Upper lobe of left lung (tissue), 6 donors: Measurements from ENCODE around the gene PFDN5. TPM values are rescaled to one million over a fixed set of nuclear protein-coding genes. Genes with fewer than 3 reads are reported as not detected.

Experiments used
- ATAC-seq, 2 donors: fragments of 200-7000 bp; cut with Tn5 transposase; one replicate each; pipeline ENCODE4 v1.9.1; 2022; ENCODE audit warnings: mild to moderate bottlenecking in 2 of 2, moderate library complexity in 2 of 2; ENCODE audit not compliant: low FRiP score in 2 of 2
- DNase-seq, 2 donors: peaks; one replicate each; pipeline ENCODE4 v3.0.0-alpha.2; 2019 to 2020
- H3K27ac ChIP-seq, 4 donors: fragments of 200-600 bp; sonication (generic); one replicate each; pipeline ENCODE4 v1.5.1; 2016 to 2019
- H3K27me3 ChIP-seq, 4 donors: fragments of 200-600 bp; sonication (generic); one replicate each; pipeline ENCODE4 v1.5.1; 2017 to 2019
- H3K36me3 ChIP-seq, 4 donors: fragments of 200-600 bp; sonication (generic); one replicate each; pipeline ENCODE4 v1.5.1; 2016 to 2019
- H3K4me1 ChIP-seq, 4 donors: fragments of 200-600 bp; sonication (generic); one replicate each; pipeline ENCODE4 v1.5.1; 2018 to 2019
- H3K4me3 ChIP-seq, 4 donors: fragments of 200-600 bp; sonication (generic); one replicate each; pipeline ENCODE4 v1.5.1; 2017 to 2019; ENCODE audit warnings: mild to moderate bottlenecking in 2 of 4, moderate library complexity in 1 of 4
- H3K9me3 ChIP-seq, 4 donors: fragments of 200-600 bp; sonication (generic); one replicate each; pipeline ENCODE4 v1.5.1; 2018 to 2019
- EP300 ChIP-seq, 4 donors: sonication (generic); formaldehyde crosslinking; IDR thresholded peaks; one replicate each; pipeline ENCODE4 v1.5.1; 2017; ENCODE audit warnings: antibody characterized with exemption in 4 of 4, control low read depth in 2 of 4
- POLR2A ChIP-seq, 4 donors: fragments of 450-650 bp; IDR thresholded peaks; one replicate each; pipeline ENCODE4 v1.5.1; 2016 to 2017; ENCODE audit warnings: antibody characterized with exemption in 4 of 4, mild to moderate bottlenecking in 2 of 4
- POLR2AphosphoS5 ChIP-seq, 2 donors: sonication (generic); formaldehyde crosslinking; IDR thresholded peaks; one replicate each; pipeline ENCODE4 v1.5.1; 2017; ENCODE audit warnings: antibody characterized with exemption in 2 of 2
- WGBS, 2 donors: methylation state at CpG; one replicate each; pipeline ENCODE4 v1.1.5; 2017 to 2018; 5-methylcytosine and 5-hydroxymethylcytosine counted together
- total RNA-seq, 6 donors: library from RNA; depleted of rRNA in 4 of 6; stranded (reverse); fragments of >200 nt in 4 of 6; gene quantifications; one replicate each; pipeline versions ENCODE4 v1.1.0 to v1.2.1, GENCODE V29; 2016 to 2021
- TF ChIP-seq, protein P1 (sequence below), 6 experiments: fragments of 450-650 bp in 4 of 6; fragments of 200-600 bp in 2 of 6; sonication (generic) in 2 of 6; IDR thresholded peaks; one replicate each; pipeline ENCODE4 v1.5.1; 2016 to 2019; ENCODE audit warnings: antibody characterized with exemption in 6 of 6
- donor health status: DM: no; HTN: no; CAD: no; lungs with moderate emphysema.
- donor health status: DM: no; HTN: yes; CAD: no; lungs with severe emphysema.

PFDN5 gene
- total RNA-seq, 6 donors from 2014 or later, result 374 to 580 (median 445) TPM

DNA sequence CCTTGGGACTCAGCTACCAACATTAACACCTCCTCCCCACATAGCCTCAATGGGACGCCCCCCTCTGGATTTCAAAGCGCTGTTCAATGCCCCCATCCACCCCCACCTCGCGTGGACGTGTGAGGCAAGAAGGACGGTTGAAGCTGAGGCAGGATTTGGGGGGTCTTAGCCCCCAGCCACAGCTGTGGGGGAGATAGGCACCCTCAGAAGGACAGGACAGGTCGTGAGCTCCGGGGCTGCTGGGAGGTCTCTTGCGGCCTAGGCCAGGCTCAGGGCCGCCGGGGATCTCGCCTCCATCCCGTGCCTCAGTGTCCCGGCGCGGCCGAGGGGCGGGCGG, 49.1 kb downstream of the PFDN5 start:
- no peak for DNase-seq
- Histone ChIP-seq H3K4me1 (peaks cover 13 to 19% (median 18%) of the 10 kb centered on the region in 4 donors), H3K36me3 (no peaks in the 10 kb centered on the region), H3K4me3 (peak overlapping the region in 3 of 4 donors; percentile 65 to 70 (median 66)), H3K27ac (peak overlapping the region; percentile 57 to 90 (median 78)), H3K9me3 (no peaks in the 10 kb centered on the region), H3K27me3 (no peaks in the 10 kb centered on the region)
- ATAC-seq, result no peak
- WGBS, 2 donors, result 7 to 10% methylated on average over 7 to 8 of the region's 19 CpGs
- TF ChIP-seq POLR2A (IDR thresholded peaks at IDR 0.05) (no peak), POLR2AphosphoS5 (IDR thresholded peaks at IDR 0.05) (no peak), EP300 (IDR thresholded peaks at IDR 0.05) (no peak)
- TF ChIP-seq, protein P1, sequence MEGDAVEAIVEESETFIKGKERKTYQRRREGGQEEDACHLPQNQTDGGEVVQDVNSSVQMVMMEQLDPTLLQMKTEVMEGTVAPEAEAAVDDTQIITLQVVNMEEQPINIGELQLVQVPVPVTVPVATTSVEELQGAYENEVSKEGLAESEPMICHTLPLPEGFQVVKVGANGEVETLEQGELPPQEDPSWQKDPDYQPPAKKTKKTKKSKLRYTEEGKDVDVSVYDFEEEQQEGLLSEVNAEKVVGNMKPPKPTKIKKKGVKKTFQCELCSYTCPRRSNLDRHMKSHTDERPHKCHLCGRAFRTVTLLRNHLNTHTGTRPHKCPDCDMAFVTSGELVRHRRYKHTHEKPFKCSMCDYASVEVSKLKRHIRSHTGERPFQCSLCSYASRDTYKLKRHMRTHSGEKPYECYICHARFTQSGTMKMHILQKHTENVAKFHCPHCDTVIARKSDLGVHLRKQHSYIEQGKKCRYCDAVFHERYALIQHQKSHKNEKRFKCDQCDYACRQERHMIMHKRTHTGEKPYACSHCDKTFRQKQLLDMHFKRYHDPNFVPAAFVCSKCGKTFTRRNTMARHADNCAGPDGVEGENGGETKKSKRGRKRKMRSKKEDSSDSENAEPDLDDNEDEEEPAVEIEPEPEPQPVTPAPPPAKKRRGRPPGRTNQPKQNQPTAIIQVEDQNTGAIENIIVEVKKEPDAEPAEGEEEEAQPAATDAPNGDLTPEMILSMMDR (IDR thresholded peaks at IDR 0.05), result no peak

DNA sequence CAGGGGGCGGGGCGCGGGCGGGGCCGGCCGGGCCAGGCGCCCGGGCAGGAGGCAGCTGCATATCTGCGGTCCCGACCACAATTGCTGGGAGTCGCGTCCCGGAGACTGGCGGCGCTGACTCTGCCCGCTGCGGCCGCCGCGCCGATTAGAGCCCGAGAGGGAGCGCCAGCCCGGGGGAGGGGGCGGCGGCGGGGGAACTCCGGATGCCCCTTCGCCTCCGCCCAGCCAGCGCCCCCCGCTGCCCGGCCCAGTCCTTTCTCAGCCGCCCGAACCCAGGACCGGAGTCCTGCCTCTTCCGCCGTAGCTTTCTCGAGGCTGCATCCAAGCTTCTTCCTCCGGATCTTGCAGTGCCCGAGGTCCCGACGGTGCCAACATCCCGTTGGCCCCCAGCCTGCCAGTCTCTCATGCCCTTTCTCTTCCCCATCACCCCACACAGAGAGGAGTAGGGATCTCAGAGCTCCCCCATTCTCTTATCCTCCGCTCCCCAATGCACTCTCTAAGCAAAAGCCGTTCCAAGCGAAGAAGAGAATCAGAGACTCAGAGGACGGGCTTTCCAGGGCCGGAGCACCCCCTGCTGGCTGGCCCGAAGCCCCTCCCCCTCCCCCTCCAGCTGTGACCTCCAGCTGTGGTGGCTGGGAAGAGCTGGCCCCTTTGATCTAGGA, 49.6 kb downstream of the PFDN5 start:
- DNase-seq (peak; percentile 74 to 91), ATAC-seq (peak; percentile 83 to 95)
- peak overlapping the region; percentile 57 to 90 (median 78) for H3K27ac ChIP-seq
- peak overlapping the region; percentile 59 to 70 (median 66) for H3K4me3 ChIP-seq
- H3K4me1 ChIP-seq, result peaks cover 13 to 19% (median 18%) of the 10 kb centered on the region in 4 donors
- H3K9me3 ChIP-seq, result no peaks in the 10 kb centered on the region
- TF ChIP-seq POLR2A (IDR thresholded peaks at IDR 0.05) (peak in 1 of 4 donors; percentile 38), EP300 (IDR thresholded peaks at IDR 0.05) (no peak), POLR2AphosphoS5 (IDR thresholded peaks at IDR 0.05) (peak in 1 of 2 donors; percentile 54)
- TF ChIP-seq, protein P1 (IDR thresholded peaks at IDR 0.05), result peak; percentile 56 to 78 (median 64)
- 0 to 2% methylated on average over 8 to 11 of the region's 50 CpGs for WGBS, 2 donors
- H3K27me3 ChIP-seq, result no peaks in the 10 kb centered on the region
- H3K36me3 ChIP-seq, result no peaks in the 10 kb centered on the region

DNA sequence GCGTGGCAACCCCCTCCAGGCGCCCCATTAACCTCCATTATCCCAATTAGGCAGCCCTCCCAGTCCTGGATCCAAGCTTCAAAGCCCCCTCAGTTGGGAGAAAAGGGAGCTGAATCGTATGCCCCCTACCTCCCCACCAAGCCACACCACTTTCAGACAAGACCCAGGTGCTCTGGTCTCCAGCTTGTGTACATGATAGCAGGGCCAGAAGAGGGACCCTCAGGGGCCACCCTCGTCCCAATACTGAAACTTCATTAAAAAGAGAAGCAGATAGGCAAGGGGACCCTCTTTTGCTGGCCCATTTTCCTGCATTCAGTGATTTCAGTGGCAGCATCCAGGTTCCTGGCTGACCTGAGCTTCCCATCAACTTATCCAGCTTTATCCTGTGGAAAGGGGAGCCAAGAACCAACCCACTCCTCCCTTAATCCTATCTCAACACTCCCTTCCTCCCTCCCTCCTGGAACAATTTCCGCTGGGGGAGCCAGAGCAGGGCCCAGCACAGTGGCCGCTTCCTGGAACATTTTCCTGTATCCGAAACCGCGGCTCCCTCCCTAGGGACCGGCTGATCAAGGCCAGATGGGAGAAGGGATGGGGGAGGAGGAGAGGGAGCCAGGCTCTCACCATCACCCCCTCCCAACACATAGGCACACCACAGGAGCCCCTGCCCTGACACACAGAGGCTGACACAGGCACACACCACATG, 50.3 kb downstream of the PFDN5 start:
- Histone ChIP-seq H3K27ac (peak overlapping the region; percentile 57 to 90 (median 78)), H3K9me3 (no peaks in the 10 kb centered on the region), H3K4me3 (peak overlapping the region in 3 of 4 donors; percentile 65 to 70 (median 66)), H3K4me1 (peaks cover 13 to 19% (median 18%) of the 10 kb centered on the region in 4 donors), H3K27me3 (no peaks in the 10 kb centered on the region), H3K36me3 (no peaks in the 10 kb centered on the region)
- DNase-seq (no peak), ATAC-seq (peak in 1 of 2 donors; percentile 19)
- no peak for TF ChIP-seq POLR2A (IDR thresholded peaks at IDR 0.05)
- no peak for TF ChIP-seq EP300 (IDR thresholded peaks at IDR 0.05)
- TF ChIP-seq POLR2AphosphoS5 (IDR thresholded peaks at IDR 0.05), result no peak
- TF ChIP-seq, protein P1 (IDR thresholded peaks at IDR 0.05), result peak in 1 of 6 experiments; percentile 21
- 33 to 45% methylated on average over 3 to 10 of the region's 10 CpGs for WGBS, 2 donors

DNA sequence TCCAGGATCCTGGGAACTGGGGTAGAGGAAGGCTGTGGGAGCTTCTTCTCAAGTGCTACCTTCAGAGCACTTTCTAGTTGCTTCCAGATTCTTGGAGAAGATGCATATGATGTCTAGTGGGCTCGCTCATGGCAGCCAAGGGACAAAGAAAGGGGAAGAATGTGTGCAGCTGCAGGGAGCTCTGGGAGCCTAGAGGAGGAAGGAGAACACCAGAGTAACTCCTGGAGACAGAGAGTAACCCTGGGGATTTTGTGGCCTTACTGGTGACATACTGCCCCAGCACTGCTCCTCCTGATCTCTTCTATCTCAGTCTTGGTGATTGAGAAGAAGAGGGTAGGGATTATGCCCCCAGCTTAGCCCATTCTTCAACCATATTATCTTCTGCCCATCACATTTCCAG, 51.1 kb downstream of the PFDN5 start:
- 81 to 91% methylated on average over 1 of the region's 1 CpG for WGBS, 2 donors
- DNase-seq, result no peak

More for the DNA sequence above, 51.1 kb downstream of the PFDN5 start:
- Histone ChIP-seq H3K4me3 (no peak overlapping the region), H3K4me1 (peaks cover 13 to 19% (median 18%) of the 10 kb centered on the region in 4 donors), H3K9me3 (no peaks in the 10 kb centered on the region), H3K36me3 (no peaks in the 10 kb centered on the region), H3K27ac (peak overlapping the region; percentile 57 to 90 (median 78)), H3K27me3 (no peaks in the 10 kb centered on the region)
- TF ChIP-seq POLR2AphosphoS5 (IDR thresholded peaks at IDR 0.05) (no peak), EP300 (IDR thresholded peaks at IDR 0.05) (no peak), POLR2A (IDR thresholded peaks at IDR 0.05) (no peak)
- TF ChIP-seq, protein P1 (IDR thresholded peaks at IDR 0.05), result no peak
- no peak for ATAC-seq
